RWPE2 (cell line): ENCODE measurements around the gene GTF3C5.
"Not testable (repeated sequence)": the region's sequence is repeated elsewhere in the genome, so short reads cannot be mapped to it uniquely, and the experiment has no call there.

Source experiments
- ATAC-seq: fragments of 200-7000 bp; cut with Tn5 transposase; 3 replicates; pipeline ENCODE4 v1.9.1; 2021; ENCODE audit warnings: low read depth
- DNase-seq: peaks from one replicate; pipeline ENCODE4 v3.0.0-alpha.2; 2020; ENCODE audit warnings: low spot score
- H3K27ac ChIP-seq: fragments of 450-650 bp; 2 replicates; pipeline ENCODE4 v1.5.1; 2017; ENCODE audit warnings: mild to moderate bottlenecking; ENCODE audit not compliant: poor library complexity, severe bottlenecking
- H3K27me3 ChIP-seq: fragments of 250-450 bp; sonication (Bioruptor Pico); 2 replicates; pipeline ENCODE4 v1.5.1; 2021; ENCODE audit warnings: mild to moderate bottlenecking, moderate library complexity; ENCODE audit not compliant: insufficient read depth, poor library complexity, severe bottlenecking
- H3K36me3 ChIP-seq: fragments of 250-450 bp; sonication (Bioruptor Pico); 2 replicates; pipeline ENCODE4 v1.5.1; 2020; ENCODE audit warnings: low read depth, mild to moderate bottlenecking, moderate library complexity
- H3K4me1 ChIP-seq: fragments of 250-450 bp; sonication (Bioruptor Pico); 2 replicates; pipeline ENCODE4 v1.5.1; 2021; ENCODE audit warnings: mild to moderate bottlenecking, moderate library complexity; ENCODE audit not compliant: insufficient read depth, poor library complexity, severe bottlenecking
- H3K4me3 ChIP-seq: fragments of 250-450 bp; sonication (Bioruptor Pico); 2 replicates; pipeline ENCODE4 v1.5.1; 2021; ENCODE audit warnings: mild to moderate bottlenecking, moderate library complexity; ENCODE audit not compliant: severe bottlenecking
- H3K9me3 ChIP-seq: fragments of 250-450 bp; sonication (Bioruptor Pico); 2 replicates; pipeline ENCODE4 v1.5.1; 2021; ENCODE audit warnings: mild to moderate bottlenecking, moderate library complexity; ENCODE audit not compliant: severe bottlenecking
- TF ChIP-seq, protein P1 (sequence below): fragments of 450-650 bp; IDR thresholded peaks from one replicate; pipeline ENCODE4 v1.5.1; 2017; ENCODE audit warnings: mild to moderate bottlenecking, moderate library complexity; ENCODE audit not compliant: poor library complexity, severe bottlenecking

GTF3C5 gene

DNA sequence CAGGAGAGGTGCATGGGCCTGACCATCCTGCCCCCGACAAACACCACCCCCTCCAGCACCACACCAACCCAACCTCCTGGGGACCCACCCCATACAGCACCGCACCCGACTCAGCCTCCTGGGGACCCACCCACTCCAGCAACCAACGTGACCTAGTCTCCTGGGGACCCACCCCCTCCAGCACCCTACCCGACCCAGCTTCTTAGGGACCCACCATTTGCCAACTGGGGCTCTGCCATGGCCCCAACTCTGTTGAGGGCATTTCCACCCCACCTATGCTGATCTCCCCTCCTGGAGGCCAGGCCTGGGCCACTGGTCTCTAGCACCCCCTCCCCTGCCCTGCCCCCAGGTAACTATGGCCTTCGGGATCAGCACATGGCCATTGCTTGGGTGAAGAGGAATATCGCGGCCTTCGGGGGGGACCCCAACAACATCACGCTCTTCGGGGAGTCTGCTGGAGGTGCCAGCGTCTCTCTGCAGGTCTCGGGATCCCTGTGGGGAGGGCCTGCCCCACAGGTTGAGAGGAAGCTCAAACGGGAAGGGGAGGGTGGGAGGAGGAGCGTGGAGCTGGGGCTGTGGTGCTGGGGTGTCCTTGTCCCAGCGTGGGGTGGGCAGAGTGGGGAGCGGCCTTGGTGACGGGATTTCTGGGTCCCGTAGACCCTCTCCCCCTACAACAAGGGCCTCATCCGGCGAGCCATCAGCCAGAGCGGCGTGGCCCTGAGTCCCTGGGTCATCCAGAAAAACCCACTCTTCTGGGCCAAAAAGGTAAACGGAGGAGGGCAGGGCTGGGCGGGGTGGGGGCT lies 35.6 kb downstream of the GTF3C5 start:
- ATAC-seq (no peak), DNase-seq (no peak)
- Histone ChIP-seq H3K27me3 (no peaks in the 10 kb centered on the region), H3K36me3 (no peaks in the 10 kb centered on the region), H3K4me1 (peaks cover 9% of the 10 kb centered on the region), H3K9me3 (no peaks in the 10 kb centered on the region), H3K27ac (no peak overlapping the region), H3K4me3 (no peak overlapping the region)
- TF ChIP-seq, protein P1, sequence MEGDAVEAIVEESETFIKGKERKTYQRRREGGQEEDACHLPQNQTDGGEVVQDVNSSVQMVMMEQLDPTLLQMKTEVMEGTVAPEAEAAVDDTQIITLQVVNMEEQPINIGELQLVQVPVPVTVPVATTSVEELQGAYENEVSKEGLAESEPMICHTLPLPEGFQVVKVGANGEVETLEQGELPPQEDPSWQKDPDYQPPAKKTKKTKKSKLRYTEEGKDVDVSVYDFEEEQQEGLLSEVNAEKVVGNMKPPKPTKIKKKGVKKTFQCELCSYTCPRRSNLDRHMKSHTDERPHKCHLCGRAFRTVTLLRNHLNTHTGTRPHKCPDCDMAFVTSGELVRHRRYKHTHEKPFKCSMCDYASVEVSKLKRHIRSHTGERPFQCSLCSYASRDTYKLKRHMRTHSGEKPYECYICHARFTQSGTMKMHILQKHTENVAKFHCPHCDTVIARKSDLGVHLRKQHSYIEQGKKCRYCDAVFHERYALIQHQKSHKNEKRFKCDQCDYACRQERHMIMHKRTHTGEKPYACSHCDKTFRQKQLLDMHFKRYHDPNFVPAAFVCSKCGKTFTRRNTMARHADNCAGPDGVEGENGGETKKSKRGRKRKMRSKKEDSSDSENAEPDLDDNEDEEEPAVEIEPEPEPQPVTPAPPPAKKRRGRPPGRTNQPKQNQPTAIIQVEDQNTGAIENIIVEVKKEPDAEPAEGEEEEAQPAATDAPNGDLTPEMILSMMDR = no peak

DNA sequence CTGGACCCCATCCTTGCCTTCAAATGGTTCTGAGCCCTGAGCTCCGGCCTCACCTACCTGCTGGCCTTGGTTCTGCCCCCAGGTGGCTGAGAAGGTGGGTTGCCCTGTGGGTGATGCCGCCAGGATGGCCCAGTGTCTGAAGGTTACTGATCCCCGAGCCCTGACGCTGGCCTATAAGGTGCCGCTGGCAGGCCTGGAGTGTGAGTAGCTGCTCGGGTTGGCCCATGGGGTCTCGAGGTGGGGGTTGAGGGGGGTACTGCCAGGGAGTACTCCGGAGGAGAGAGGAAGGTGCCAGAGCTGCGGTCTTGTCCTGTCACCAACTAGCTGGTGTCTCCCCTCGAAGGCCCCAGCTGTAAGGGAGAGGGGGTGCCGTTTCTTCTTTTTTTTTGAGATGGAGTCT lies 36.2 kb downstream of the GTF3C5 start:
- Histone ChIP-seq H3K9me3 (no peaks in the 10 kb centered on the region), H3K4me1 (peaks cover 8% of the 10 kb centered on the region), H3K36me3 (no peaks in the 10 kb centered on the region), H3K4me3 (no peak overlapping the region), H3K27me3 (no peaks in the 10 kb centered on the region), H3K27ac (peak overlapping the region; percentile 33)
- TF ChIP-seq, protein P1 = no peak
- no peak for DNase-seq
- ATAC-seq = no peak

DNA sequence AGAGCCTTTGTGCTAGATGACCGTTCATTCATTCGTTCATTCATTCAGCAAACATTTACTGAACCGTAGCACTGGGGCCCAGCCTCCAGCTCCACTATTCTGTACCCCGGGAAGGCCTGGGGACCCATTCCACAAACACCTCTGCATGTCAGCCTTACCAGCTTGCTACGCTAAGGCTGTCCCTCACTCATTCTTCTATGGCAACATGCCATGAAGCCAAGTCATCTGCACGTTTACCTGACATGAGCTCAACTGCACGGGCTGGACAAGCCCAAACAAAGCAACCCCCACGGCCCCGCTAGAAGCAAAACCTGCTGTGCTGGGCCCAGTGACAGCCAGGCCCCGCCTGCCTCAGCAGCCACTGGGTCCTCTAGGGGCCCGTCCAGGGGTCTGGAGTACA lies 37.0 kb downstream of the GTF3C5 start:
- Histone ChIP-seq H3K36me3 (no peaks in the 10 kb centered on the region), H3K27ac (peak overlapping the region; percentile 33), H3K4me3 (no peak overlapping the region), H3K9me3 (no peaks in the 10 kb centered on the region), H3K4me1 (peaks cover 8% of the 10 kb centered on the region), H3K27me3 (no peaks in the 10 kb centered on the region)
- ATAC-seq = peak; percentile 88
- DNase-seq = no peak
- TF ChIP-seq, protein P1 = no peak

DNA sequence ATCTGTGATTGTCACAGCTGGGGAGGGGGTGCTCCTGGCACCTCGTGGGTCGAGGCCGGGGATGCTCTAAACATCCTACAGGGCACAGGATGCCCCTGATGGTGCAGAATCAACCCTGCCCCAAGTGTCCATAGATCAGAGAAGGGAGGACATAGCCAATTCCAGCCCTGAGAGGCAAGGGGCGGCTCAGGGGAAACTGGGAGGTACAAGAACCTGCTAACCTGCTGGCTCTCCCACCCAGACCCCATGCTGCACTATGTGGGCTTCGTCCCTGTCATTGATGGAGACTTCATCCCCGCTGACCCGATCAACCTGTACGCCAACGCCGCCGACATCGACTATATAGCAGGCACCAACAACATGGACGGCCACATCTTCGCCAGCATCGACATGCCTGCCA lies 37.6 kb downstream of the GTF3C5 start:
- H3K36me3 ChIP-seq, H3K4me1 ChIP-seq, H3K27me3 ChIP-seq, DNase-seq, H3K27ac ChIP-seq, H3K4me3 ChIP-seq, H3K9me3 ChIP-seq, ATAC-seq: not testable (repeated sequence)

DNA sequence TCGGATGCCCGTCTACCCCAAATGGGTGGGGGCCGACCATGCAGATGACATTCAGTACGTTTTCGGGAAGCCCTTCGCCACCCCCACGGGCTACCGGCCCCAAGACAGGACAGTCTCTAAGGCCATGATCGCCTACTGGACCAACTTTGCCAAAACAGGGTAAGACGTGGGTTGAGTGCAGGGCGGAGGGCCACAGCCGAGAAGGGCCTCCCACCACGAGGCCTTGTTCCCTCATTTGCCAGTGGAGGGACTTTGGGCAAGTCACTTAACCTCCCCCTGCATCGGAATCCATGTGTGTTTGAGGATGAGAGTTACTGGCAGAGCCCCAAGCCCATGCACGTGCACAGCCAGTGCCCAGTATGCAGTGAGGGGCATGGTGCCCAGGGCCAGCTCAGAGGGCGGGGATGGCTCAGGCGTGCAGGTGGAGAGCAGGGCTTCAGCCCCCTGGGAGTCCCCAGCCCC lies 39.7 kb downstream of the GTF3C5 start:
- H3K27ac ChIP-seq, H3K4me1 ChIP-seq, ATAC-seq, H3K27me3 ChIP-seq, H3K9me3 ChIP-seq, DNase-seq, H3K4me3 ChIP-seq, H3K36me3 ChIP-seq: not testable (repeated sequence)

DNA sequence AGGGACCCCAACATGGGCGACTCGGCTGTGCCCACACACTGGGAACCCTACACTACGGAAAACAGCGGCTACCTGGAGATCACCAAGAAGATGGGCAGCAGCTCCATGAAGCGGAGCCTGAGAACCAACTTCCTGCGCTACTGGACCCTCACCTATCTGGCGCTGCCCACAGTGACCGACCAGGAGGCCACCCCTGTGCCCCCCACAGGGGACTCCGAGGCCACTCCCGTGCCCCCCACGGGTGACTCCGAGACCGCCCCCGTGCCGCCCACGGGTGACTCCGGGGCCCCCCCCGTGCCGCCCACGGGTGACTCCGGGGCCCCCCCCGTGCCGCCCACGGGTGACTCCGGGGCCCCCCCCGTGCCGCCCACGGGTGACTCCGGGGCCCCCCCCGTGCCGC lies 40.2 kb downstream of the GTF3C5 start:
- not testable (repeated sequence) for H3K27ac ChIP-seq, H3K27me3 ChIP-seq, H3K36me3 ChIP-seq, H3K4me3 ChIP-seq, H3K9me3 ChIP-seq, ATAC-seq, DNase-seq
- peaks cover 13% of the 10 kb centered on the region for H3K4me1 ChIP-seq
